ENCODE measurements around the gene NPIPA2.
"Not testable (repeated sequence)": the region's sequence is repeated elsewhere in the genome, so short reads cannot be mapped to it uniquely, and the experiment has no call there.

The NPIPA2 gene

GRCh38 chr16:14742273-14743128, at the start of gene NPIPA2:
Gene NPIPA2 (plus strand): TSS chr16:14742533. CDS start chr16:14748066, 5,533 bp downstream.
- DNase-seq, result not testable (repeated sequence)

GRCh38 chr16:14694129-14694528, 48.2 kb upstream of the NPIPA2 start, which contains the start of gene PLA2G10:
Gene PLA2G10 (minus strand): TSS chr16:14694308. CDS start chr16:14694229, 79 bp downstream.
- not testable (repeated sequence) for DNase-seq

DNA sequence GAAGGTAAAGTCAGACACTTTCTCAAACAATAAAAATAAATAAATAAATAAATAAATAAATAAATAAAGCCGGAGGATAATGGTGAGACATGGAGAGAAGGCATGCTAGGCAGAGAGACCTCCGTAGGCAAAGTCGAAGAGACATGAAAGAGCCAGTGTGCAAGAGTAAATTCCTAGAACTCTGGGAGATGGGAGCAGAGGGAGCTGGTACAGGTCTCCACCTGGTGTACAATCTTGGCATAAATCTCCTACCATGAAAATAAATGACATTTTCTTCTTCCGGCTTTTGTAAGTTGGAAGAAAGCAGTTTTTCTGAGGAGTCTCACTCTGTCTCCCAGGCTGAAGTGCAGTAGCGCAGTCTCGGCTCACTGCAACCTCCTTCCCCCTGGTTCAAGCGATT, 40.5 kb upstream of the NPIPA2 start:
- DNase-seq, result not testable (repeated sequence)

GRCh38 chr16:14702672-14703071, 39.7 kb upstream of the NPIPA2 start:
- DNase-seq, result not testable (repeated sequence)

DNA sequence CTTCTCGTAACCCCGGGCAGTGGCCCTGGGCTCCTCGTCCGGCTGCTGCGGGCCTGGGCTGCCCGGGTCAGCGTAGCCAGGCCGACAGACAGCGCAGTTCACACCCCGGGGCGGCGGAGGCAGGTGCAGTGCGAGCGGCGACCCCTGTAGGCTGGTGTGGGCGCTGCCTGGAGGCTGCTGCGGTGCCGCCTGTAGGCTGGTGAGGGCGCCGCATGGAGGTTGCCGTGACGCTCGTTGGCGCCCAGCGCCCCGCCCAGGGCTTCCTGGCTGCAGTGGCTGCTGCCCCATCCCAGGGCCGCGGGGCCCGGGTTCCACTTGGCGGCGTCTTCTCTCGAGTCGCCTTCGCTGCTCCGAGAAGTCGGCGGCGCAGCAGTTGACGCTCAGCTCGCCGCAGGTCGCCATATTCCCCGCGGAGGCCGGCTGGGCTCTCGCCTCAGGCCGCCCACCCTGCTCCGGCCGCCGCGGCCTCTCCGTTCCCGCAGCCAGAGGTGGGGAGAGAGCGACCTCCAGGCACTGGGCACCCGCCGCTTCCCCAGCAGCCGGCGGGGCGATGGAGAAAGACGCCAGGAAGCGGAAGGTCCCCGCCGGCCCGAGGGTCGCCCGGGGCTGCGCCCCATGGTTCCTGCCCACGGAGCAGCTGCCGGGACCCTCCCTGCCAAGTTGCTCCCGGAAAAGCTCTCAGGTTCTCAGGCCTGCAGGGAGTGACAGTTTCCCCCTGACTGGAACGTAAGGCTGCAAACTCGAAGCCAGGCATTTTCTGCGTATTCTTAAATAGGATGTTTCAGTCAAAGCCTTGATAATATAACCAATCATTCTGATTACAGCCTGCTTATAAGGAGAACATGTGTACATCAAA, 38.9 kb upstream of the NPIPA2 start, which contains the start of gene NPIPA3:
Gene NPIPA3 (plus strand): TSS at position 256 of the 856 bp plus-strand sequence. CDS start 5,533 bp downstream, outside the sequence.
- DNase-seq, result not testable (repeated sequence)

DNA sequence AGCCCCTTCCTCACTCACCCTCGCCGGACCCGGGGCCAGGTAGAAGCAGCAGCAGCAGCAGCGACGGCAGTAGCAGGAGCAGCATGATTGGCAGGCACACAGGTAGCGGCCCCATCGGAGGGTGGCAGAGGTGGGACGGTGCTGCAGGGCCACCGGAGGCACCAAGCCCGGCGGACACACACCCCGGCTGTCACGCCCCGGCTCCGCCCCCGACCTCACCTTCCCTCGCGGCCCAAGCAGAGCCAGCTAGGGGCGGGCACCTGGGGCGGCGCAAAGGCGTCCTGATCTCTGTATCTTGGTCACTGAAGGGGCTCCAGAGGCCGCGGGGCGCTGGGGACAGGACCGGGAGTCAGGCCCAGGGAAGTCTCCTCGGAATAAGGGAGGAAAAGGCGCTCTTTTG, 9.1 kb upstream of the NPIPA2 start:
- DNase-seq, result not testable (repeated sequence)

GRCh38 chr16:14740832-14741385, 1.4 kb upstream of the NPIPA2 start:
- DNase-seq, result not testable (repeated sequence)

- DNase-seq, result not testable (repeated sequence)
These were observed 539 bp upstream of the NPIPA2 start for GRCh38 chr16:14741794-14742193.

DNA sequence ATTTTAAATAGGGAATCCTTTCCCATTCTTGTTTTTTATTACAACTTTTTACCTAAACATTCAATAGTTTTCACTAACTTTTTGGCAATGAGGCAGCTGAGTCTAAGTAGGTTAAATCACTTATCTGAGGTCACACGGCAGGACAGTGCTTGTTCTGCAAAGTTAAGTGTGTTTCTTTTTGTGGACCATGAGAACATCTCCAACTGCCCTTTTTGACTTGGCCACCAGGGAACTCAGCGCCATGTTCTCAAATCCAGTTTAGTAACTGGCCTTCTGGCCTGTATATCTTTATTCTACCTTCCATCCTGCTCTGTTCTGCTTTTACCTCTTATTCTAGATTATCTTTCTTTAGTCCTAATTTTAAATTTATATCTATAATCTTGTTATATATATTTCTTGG, 31.3 kb downstream of the NPIPA2 start:
- DNase-seq, result not testable (repeated sequence)

GRCh38 chr16:14775624-14776023, 33.3 kb downstream of the NPIPA2 start:
- not testable (repeated sequence) for DNase-seq

DNA sequence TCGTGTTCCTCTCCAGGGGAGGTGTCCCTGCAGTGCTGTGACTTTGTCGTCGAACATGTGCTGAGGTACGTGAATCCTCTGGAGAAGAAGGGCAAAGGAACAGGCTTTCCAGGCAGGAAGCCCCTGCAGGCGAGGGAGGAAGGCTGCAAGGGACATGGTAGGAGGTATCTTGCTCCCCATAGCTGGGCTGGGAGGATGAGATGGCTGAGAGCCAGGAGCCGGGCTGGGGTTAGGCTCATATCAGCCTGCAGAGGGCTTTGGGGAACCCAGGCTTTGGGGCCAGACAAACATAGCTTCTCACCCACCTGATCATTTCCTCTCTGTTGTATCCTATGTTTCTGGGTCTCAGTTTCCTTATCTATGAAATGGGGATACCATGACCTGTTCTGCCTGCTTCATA, 34.4 kb downstream of the NPIPA2 start:
- not testable (repeated sequence) for DNase-seq

DNA sequence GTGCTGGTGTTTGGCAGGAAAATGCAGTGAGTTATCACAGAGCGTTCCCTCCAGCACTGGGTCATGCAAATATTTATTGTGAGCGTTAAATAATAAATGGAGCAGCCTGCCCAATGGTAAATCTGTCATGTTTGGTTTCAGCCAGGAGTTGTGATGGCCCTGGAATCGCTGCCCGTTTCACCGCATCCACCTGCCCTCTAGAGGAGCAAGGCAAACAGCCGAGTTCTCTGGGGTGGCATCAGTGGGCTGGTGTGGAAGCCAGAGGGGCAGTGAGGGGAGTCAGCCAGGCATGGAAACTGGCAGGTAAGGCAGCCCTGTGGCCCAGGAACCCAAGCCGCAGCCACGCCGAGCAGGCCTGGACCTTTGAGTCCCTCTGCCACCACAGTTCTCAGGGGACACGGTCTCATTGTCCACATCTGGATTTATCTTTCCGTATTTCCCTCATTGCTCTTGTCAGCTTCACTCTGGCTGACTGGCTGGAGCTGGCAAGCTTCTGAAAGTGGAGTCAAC, 37.1 kb downstream of the NPIPA2 start:
- not testable (repeated sequence) for DNase-seq

- DNase-seq, result not testable (repeated sequence)
These were observed 43.8 kb downstream of the NPIPA2 start for GRCh38 chr16:14786180-14786579.

GRCh38 chr16:14789577-14789976, 47.2 kb downstream of the NPIPA2 start:
- not testable (repeated sequence) for DNase-seq

DNA sequence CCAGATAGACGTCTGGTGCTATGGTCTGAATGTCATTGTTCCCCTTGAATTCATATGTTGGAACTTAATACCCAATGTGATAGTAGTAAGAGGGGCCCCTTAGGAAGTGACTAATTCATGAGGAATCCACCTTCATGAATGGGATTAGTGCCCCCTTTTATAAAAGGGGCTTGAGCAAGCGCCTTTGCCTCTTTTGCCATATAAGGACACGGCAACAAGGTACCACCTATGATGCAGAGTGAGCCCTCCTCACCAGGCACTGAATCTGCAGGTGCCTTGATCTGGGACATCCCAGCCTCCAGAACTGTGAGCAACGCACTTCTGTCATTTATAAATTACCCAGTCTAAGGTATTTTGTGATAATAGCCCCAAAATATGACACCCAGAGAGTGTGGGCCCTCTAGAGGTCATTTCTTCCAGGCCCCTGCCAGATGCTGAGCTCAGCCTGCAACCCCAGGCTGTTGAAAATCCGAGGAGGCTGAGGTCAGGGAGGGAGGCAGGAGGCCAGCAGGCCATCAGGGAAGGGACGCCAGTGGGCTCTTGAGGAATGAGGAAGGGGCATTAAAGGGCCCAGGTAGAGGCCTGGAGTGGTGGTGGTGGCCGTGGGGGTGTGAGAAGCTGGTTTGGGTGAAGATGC, 48.1 kb downstream of the NPIPA2 start:
- DNase-seq, result not testable (repeated sequence)

DNA sequence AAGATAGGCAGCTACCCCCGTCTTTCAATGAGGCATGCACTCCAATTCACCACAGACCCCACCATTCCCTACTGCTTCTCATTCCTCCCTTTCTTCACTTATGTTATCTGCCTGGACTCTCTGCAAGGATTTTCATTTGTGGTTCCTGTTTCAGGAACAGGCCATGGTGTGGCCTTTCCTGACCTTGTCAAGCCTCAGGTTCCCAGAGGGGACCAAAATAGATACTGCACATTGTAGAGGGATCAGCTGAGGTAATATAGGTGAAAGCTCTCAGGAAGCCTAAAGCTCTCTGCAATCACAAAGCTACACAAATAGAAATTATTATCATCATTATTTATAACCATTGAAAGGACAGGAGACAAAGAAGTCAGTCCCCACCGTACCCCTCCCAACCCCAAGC, 50.6 kb downstream of the NPIPA2 start:
- DNase-seq, result not testable (repeated sequence)

GRCh38 chr16:14797558-14797957, 55.2 kb downstream of the NPIPA2 start:
- not testable (repeated sequence) for DNase-seq

- DNase-seq, result not testable (repeated sequence)
These were observed 61.2 kb downstream of the NPIPA2 start for GRCh38 chr16:14803577-14803976.

- not testable (repeated sequence) for DNase-seq
These were observed 64.9 kb downstream of the NPIPA2 start for GRCh38 chr16:14807184-14807678.

GRCh38 chr16:14813890-14814289, 71.6 kb downstream of the NPIPA2 start:
- not testable (repeated sequence) for DNase-seq

Data from NCI-H2029 (cell line).